ENCODE results near the gene TGFBR3.

DNA sequence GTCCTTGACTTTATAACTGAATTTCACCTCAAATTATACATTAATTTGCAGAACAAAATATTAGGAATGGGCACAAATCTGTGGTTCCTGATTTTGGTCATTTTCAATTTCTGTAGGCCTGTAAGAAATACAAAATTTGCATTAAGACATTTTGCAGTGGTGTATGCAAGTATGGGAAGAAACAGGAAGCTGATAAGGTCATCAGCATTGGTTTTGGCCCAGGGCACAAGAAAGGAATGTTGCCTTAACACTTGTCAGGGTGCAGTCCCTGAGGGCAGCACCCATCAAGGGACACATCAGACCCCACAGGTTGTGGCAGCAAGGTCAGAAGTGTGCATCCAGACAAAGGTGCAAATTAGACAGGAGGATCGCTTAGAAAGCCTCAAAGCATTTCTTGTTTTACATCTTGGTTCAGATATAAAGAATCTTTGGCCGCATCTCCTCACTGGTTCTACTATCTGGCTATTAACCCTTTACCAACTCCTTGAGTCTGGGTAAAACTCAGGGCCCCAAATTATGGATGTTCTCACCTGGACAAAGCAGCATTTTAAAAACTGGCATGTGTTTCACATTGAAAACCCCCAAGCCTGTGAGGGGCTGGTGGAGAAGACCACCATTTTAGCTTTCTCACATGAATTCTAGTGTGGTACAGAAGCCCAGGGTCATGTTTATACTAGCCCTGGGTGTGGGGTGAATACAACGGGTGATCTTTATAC is 202.9 kb downstream of the TGFBR3 start:
- TF ChIP-seq EZH2 (IDR thresholded peaks at IDR 0.05; ENCODE audit: borderline replicate concordance) = no peak
- TF ChIP-seq, protein P1, sequence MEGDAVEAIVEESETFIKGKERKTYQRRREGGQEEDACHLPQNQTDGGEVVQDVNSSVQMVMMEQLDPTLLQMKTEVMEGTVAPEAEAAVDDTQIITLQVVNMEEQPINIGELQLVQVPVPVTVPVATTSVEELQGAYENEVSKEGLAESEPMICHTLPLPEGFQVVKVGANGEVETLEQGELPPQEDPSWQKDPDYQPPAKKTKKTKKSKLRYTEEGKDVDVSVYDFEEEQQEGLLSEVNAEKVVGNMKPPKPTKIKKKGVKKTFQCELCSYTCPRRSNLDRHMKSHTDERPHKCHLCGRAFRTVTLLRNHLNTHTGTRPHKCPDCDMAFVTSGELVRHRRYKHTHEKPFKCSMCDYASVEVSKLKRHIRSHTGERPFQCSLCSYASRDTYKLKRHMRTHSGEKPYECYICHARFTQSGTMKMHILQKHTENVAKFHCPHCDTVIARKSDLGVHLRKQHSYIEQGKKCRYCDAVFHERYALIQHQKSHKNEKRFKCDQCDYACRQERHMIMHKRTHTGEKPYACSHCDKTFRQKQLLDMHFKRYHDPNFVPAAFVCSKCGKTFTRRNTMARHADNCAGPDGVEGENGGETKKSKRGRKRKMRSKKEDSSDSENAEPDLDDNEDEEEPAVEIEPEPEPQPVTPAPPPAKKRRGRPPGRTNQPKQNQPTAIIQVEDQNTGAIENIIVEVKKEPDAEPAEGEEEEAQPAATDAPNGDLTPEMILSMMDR (IDR thresholded peaks at IDR 0.05; ENCODE audit: poor library complexity) = no peak
- TF ChIP-seq EZH2phosphoT487 (IDR thresholded peaks at IDR 0.05; ENCODE audit: low read depth, severe bottlenecking, unreplicated experiment) = no peak
